Endothelial cell of umbilical vein (primary cell): ENCODE measurements around the gene FAM187B.

Experiments used
- EZH2 ChIP-seq: IDR thresholded peaks from 2 replicates; pipeline ENCODE4 v1.6.1; 2012; ENCODE audit warnings: borderline replicate concordance, low read depth, mild to moderate bottlenecking, moderate library complexity, low read length, inconsistent platforms; ENCODE audit not compliant: severe bottlenecking
- FOS ChIP-seq: IDR thresholded peaks from 2 replicates; pipeline ENCODE4 v1.6.1; 2011; ENCODE audit warnings: mild to moderate bottlenecking, low read length, moderate library complexity, borderline replicate concordance; ENCODE audit not compliant: insufficient read depth
- GATA2 ChIP-seq: IDR thresholded peaks from 2 replicates; pipeline ENCODE4 v1.7.0; 2011; ENCODE audit warnings: low read depth, mild to moderate bottlenecking, moderate library complexity, mixed read lengths, low read length; ENCODE audit not compliant: insufficient read length, insufficient read depth
- JUN ChIP-seq: IDR thresholded peaks from 2 replicates; pipeline ENCODE4 v1.6.1; 2011; ENCODE audit warnings: borderline replicate concordance, low read depth; ENCODE audit not compliant: insufficient read length, insufficient read depth
- POLR2A ChIP-seq: IDR thresholded peaks from 2 replicates; pipeline ENCODE4 v1.6.1; 2012; ENCODE audit warnings: low read depth, mild to moderate bottlenecking, control low read depth, low read length
- POLR2AphosphoS5 ChIP-seq: IDR thresholded peaks from 2 replicates; pipeline ENCODE4 v1.6.1; 2012; ENCODE audit warnings: low read depth, mild to moderate bottlenecking, control low read depth, low read length, moderate library complexity; ENCODE audit not compliant: insufficient read depth
- TF ChIP-seq, protein P1 (sequence below), 2 donors: IDR thresholded peaks; 1 replicate in 1 of 2; 2 replicates in 1 of 2; pipeline ENCODE4 v1.5.1; 2011; ENCODE audit warnings: low read length in 2 of 2, mild to moderate bottlenecking in 2 of 2, moderate library complexity in 2 of 2, control low read depth in 1 of 2, inconsistent platforms in 1 of 2, low read depth in 1 of 2; ENCODE audit not compliant: insufficient read depth in 1 of 2; ENCODE audit errors: extremely low read depth in 1 of 2
- TF ChIP-seq, protein P2 (sequence below): IDR thresholded peaks from 2 replicates; pipeline ENCODE4 v1.6.1; 2011; ENCODE audit not compliant: insufficient read depth, insufficient read length

DNA sequence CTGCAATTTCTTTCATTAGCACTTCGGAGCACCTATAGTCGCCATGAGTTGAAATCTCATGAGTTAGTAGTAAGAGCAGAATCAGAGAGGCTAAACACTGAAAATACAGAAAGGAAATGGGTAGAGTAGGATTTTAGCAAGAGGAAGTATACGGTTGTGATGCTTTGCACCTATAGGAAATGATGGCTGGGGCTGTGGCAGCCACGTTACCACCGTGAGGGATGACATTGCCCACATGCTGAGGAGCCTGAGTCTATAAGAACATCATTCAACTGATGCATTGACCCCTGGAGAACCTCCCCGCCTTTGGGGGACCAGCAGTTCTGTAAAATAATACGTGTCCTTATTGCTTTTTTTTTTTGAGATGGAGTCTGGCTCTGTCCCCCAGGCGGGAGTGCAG lies 20.4 kb downstream of the FAM187B start:
- TF ChIP-seq, protein P1, sequence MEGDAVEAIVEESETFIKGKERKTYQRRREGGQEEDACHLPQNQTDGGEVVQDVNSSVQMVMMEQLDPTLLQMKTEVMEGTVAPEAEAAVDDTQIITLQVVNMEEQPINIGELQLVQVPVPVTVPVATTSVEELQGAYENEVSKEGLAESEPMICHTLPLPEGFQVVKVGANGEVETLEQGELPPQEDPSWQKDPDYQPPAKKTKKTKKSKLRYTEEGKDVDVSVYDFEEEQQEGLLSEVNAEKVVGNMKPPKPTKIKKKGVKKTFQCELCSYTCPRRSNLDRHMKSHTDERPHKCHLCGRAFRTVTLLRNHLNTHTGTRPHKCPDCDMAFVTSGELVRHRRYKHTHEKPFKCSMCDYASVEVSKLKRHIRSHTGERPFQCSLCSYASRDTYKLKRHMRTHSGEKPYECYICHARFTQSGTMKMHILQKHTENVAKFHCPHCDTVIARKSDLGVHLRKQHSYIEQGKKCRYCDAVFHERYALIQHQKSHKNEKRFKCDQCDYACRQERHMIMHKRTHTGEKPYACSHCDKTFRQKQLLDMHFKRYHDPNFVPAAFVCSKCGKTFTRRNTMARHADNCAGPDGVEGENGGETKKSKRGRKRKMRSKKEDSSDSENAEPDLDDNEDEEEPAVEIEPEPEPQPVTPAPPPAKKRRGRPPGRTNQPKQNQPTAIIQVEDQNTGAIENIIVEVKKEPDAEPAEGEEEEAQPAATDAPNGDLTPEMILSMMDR (IDR thresholded peaks at IDR 0.05; ENCODE audit: extremely low read depth in 1 of 2, insufficient read depth in 1 of 2, low read depth in 1 of 2, low read length in 2 of 2) = no peak
- TF ChIP-seq FOS (no peak), POLR2AphosphoS5 (no peak), EZH2 (no peak), JUN (no peak), POLR2A (no peak), GATA2 (no peak)
- TF ChIP-seq, protein P2, sequence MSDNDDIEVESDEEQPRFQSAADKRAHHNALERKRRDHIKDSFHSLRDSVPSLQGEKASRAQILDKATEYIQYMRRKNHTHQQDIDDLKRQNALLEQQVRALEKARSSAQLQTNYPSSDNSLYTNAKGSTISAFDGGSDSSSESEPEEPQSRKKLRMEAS = no peak
